Natural killer cell (primary cell): ENCODE results near the gene BDP1. TPM values are rescaled to one million over a fixed set of nuclear protein-coding genes. Genes with fewer than 3 reads are reported as not detected.
"Not testable (repeated sequence)": the region's sequence is repeated elsewhere in the genome, so short reads cannot be mapped to it uniquely, and the experiment has no call there.

Source experiments
- ATAC-seq, 3 donors: fragments of 150-1000 bp in 2 of 3; fragments of 200-7000 bp in 1 of 3; cut with Tn5 transposase; 1 replicate in 1 of 3; 2 replicates in 2 of 3; pipeline ENCODE4 v1.10.0; 2021; ENCODE audit warnings: mild to moderate bottlenecking in 2 of 3, moderate library complexity in 2 of 3
- DNase-seq, 2 donors: peaks; one replicate each; pipeline versions ENCODE4 v3.0.0 to v3.0.0-alpha.2; 2013 to 2021; ENCODE audit warnings: mixed read lengths in 1 of 2
- H3K27ac ChIP-seq: one replicate; pipeline ENCODE4 v1.5.1; 2013; ENCODE audit warnings: mild to moderate bottlenecking, low read length
- H3K27me3 ChIP-seq: one replicate; pipeline ENCODE4 v1.6.1; 2013; ENCODE audit warnings: low read length; ENCODE audit not compliant: control insufficient read depth, insufficient read depth
- H3K36me3 ChIP-seq: one replicate; pipeline ENCODE4 v1.6.1; 2013; ENCODE audit warnings: low read length; ENCODE audit not compliant: control insufficient read depth, insufficient read depth
- H3K4me1 ChIP-seq: one replicate; pipeline ENCODE4 v1.6.1; 2013; ENCODE audit warnings: low read length; ENCODE audit not compliant: control insufficient read depth, insufficient read depth
- H3K4me3 ChIP-seq: one replicate; pipeline ENCODE4 v1.5.1; 2013; ENCODE audit warnings: low read length
- H3K9me3 ChIP-seq: one replicate; pipeline ENCODE4 v1.6.1; 2013; ENCODE audit warnings: low read length; ENCODE audit not compliant: control insufficient read depth, insufficient read depth
- H3K27ac Mint-ChIP-seq, 2 donors: one replicate each; pipeline ENCODE4 v1.8.0; 2022; ENCODE audit warnings: mild to moderate bottlenecking in 2 of 2, mixed read lengths in 2 of 2, moderate library complexity in 1 of 2
- H3K27me3 Mint-ChIP-seq, 2 donors: one replicate each; pipeline ENCODE4 v1.8.0; 2022; ENCODE audit warnings: low read depth in 2 of 2, mixed read lengths in 2 of 2
- H3K36me3 Mint-ChIP-seq: one replicate; pipeline ENCODE4 v1.8.0; 2022; ENCODE audit warnings: mixed read lengths
- H3K4me1 Mint-ChIP-seq, 2 donors: one replicate each; pipeline ENCODE4 v1.8.0; 2022; ENCODE audit warnings: mixed read lengths in 2 of 2
- H3K4me3 Mint-ChIP-seq: one replicate; pipeline ENCODE4 v1.8.0; 2022; ENCODE audit warnings: mild to moderate bottlenecking, moderate library complexity, mixed read lengths
- H3K9me3 Mint-ChIP-seq, 2 donors: one replicate each; pipeline ENCODE4 v1.8.0; 2022; ENCODE audit warnings: mixed read lengths in 2 of 2
- CTCF ChIP-seq: fragments of 200-600 bp; IDR thresholded peaks from one replicate; pipeline ENCODE4 v1.8.0; 2022; ENCODE audit warnings: antibody characterized with exemption
- WGBS: methylation state at CpG from one replicate; pipeline ENCODE4 v1.1.7; 2013; ENCODE audit warnings: missing lambda C conversion rate; ENCODE audit not compliant: insufficient coverage; 5-methylcytosine and 5-hydroxymethylcytosine counted together
- intact Hi-C: fragments of 100-400 bp; cut with micrococcal nuclease; formaldehyde crosslinking; loops from one replicate; pipeline ENCODE4 v1.14.2; 2022
- total RNA-seq, 4 donors: library from RNA; stranded (reverse); fragments of 120-200 nt in 1 of 4; gene quantifications; one replicate each; pipeline versions ENCODE4 v1.2.3 to v1.2.4, GENCODE V29; 2013 to 2022

BDP1 gene
- total RNA-seq, 3 donors from 2014 or later (not counting 1 experiment from before 2014, with no cell fraction given), result 45.1 to 46.2 (median 45.8) TPM

GRCh38 chr5:71551582-71551981 lies 96.1 kb downstream of the BDP1 start:
- intact Hi-C loops, DNase-seq, H3K27me3 ChIP-seq, H3K9me3 ChIP-seq, H3K4me1 ChIP-seq, H3K27me3 Mint-ChIP-seq, ATAC-seq, H3K9me3 Mint-ChIP-seq, H3K27ac ChIP-seq, H3K4me3 ChIP-seq, H3K27ac Mint-ChIP-seq, H3K4me1 Mint-ChIP-seq, H3K4me3 Mint-ChIP-seq: not testable (repeated sequence)
- H3K36me3 ChIP-seq, result peaks cover 56% of the 10 kb centered on the region
- WGBS, result 98% methylated on average over 15 of the region's 27 CpGs
- H3K36me3 Mint-ChIP-seq, result peaks cover 19% of the 10 kb centered on the region

- H3K4me1 Mint-ChIP-seq, result not testable (repeated sequence)
Measured at GRCh38 chr5:71552026-71552749, 96.7 kb downstream of the BDP1 start.

GRCh38 chr5:71563161-71563560 lies 107.7 kb downstream of the BDP1 start:
- Mint-ChIP-seq H3K9me3 (no peaks in the 10 kb centered on the region), H3K27ac (no peak overlapping the region), H3K4me1 (no peaks in the 10 kb centered on the region), H3K36me3 (no peaks in the 10 kb centered on the region), H3K27me3 (no peaks in the 10 kb centered on the region), H3K4me3 (no peak overlapping the region)
- H3K4me3 ChIP-seq, result no peak overlapping the region
- H3K27me3 ChIP-seq, result no peaks in the 10 kb centered on the region
- H3K27ac ChIP-seq, result no peak overlapping the region
- WGBS, result 100% methylated on average over 4 of the region's 4 CpGs
- DNase-seq (no peak), ATAC-seq (no peak)
- no peaks in the 10 kb centered on the region for H3K4me1 ChIP-seq
- intact Hi-C loops, result no loop called here
- peaks cover 52% of the 10 kb centered on the region for H3K36me3 ChIP-seq
- TF ChIP-seq CTCF, result no peak
- H3K9me3 ChIP-seq, result no peaks in the 10 kb centered on the region

More at GRCh38 chr5:71552026-71552749, 96.7 kb downstream of the BDP1 start:
- H3K9me3 ChIP-seq, H3K27me3 ChIP-seq, H3K9me3 Mint-ChIP-seq, H3K4me3 Mint-ChIP-seq, H3K27ac ChIP-seq, intact Hi-C loops, H3K27me3 Mint-ChIP-seq, H3K27ac Mint-ChIP-seq, H3K4me3 ChIP-seq, DNase-seq, H3K4me1 ChIP-seq, ATAC-seq: not testable (repeated sequence)
- 97% methylated on average over 40 of the region's 53 CpGs for WGBS
- H3K36me3 ChIP-seq, result peaks cover 56% of the 10 kb centered on the region
- H3K36me3 Mint-ChIP-seq, result peaks cover 20% of the 10 kb centered on the region

GRCh38 chr5:71564895-71565294 lies 109.4 kb downstream of the BDP1 start:
- ATAC-seq, result no peak
- no peaks in the 10 kb centered on the region for H3K9me3 ChIP-seq
- Mint-ChIP-seq H3K27ac (no peak overlapping the region), H3K4me3 (no peak overlapping the region), H3K27me3 (no peaks in the 10 kb centered on the region), H3K9me3 (no peaks in the 10 kb centered on the region), H3K36me3 (no peaks in the 10 kb centered on the region), H3K4me1 (no peaks in the 10 kb centered on the region)
- H3K27me3 ChIP-seq, result no peaks in the 10 kb centered on the region
- no peak overlapping the region for H3K27ac ChIP-seq
- no peak overlapping the region for H3K4me3 ChIP-seq
- no peak for TF ChIP-seq CTCF
- no peak for DNase-seq
- peaks cover 45% of the 10 kb centered on the region for H3K36me3 ChIP-seq
- intact Hi-C loops, result no loop called here
- H3K4me1 ChIP-seq, result no peaks in the 10 kb centered on the region
